K562 (cell line): ENCODE data around the gene KLK6.

Source experiments
- HOMEZ ChIP-seq: fragments of 250-450 bp; sonication (Bioruptor Pico); IDR thresholded peaks from 2 replicates; pipeline ENCODE4 v1.4.0; 2020; ENCODE audit warnings: mild to moderate bottlenecking, moderate library complexity
- NR2C2 ChIP-seq, 2 experiments: fragments of 200-800 bp in 1 of 2; sonication (Bioruptor generic) in 1 of 2; sonication (generic) in 1 of 2; formaldehyde crosslinking in 1 of 2; IDR thresholded peaks; 2 replicates each; pipeline versions ENCODE4 v1.6.1 to v1.8.0; 2016 to 2022; ENCODE audit warnings: mild to moderate bottlenecking in 1 of 2, missing compliant biosample characterization in 1 of 2, missing genetic modification characterization in 1 of 2, missing genetic modification reagents in 1 of 2
- POLR2A ChIP-seq: fragments of 450-650 bp; conservative IDR thresholded peaks from 2 replicates; pipeline ENCODE4 v1.6.1; 2016
- SMAD1 ChIP-seq: fragments of 150-350 bp; IDR thresholded peaks from 2 replicates; pipeline ENCODE4 v1.6.1; 2014; ENCODE audit warnings: low read length, low read depth; ENCODE audit not compliant: partially characterized antibody
- SPI1 ChIP-seq: IDR thresholded peaks from 2 replicates; pipeline ENCODE4 v1.6.1; 2011; ENCODE audit warnings: low read depth, low read length, control low read depth, borderline replicate concordance
- TEAD4 ChIP-seq, 2 experiments: sonication (generic) in 1 of 2; formaldehyde crosslinking in 1 of 2; IDR thresholded peaks; 2 replicates each; pipeline versions ENCODE4 v1.6.1 to v1.8.0; 2012 to 2022; ENCODE audit warnings: borderline replicate concordance in 1 of 2, inconsistent platforms in 1 of 2, low read length in 1 of 2, mild to moderate bottlenecking in 1 of 2, missing genetic modification reagents in 1 of 2
- TSC22D4 ChIP-seq: fragments of 450-650 bp; IDR thresholded peaks from 2 replicates; pipeline ENCODE4 v1.6.1; 2016; ENCODE audit warnings: missing genetic modification characterization, missing biosample characterization, control low read depth
- ZNF384 ChIP-seq: IDR thresholded peaks from 2 replicates; pipeline ENCODE4 v1.6.1; 2012; ENCODE audit warnings: low read depth, low read length, improper control_type of control experiment

DNA sequence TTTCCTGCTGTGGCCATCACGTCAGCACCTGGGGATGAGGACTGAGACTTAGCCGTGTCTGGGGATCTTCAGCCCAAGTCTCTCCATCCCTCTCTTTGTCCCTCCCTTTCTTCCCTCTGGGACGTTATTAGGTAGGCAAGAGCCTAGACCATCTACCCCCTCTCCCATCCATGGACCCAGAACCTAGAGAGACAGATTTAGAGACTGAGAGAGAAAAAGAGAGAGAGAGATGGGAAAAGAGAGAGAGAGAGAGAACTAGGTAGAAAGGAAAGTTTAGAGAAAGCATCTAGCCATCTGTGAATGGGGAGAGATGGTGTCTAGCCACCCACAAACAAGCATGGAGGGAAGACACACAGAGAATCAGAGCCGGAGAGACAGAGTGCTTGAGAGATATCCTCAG, 58.7 kb downstream of the KLK6 start:
- no peak for TF ChIP-seq ZNF384
- TF ChIP-seq HOMEZ (CRISPR knock-in tag), result no peak
- no peak for TF ChIP-seq SPI1
- TF ChIP-seq TSC22D4 (tag), result no peak
- no peak for TF ChIP-seq TEAD4 (IDR thresholded peaks at IDR 0.05; ENCODE audit: low read length)
- TF ChIP-seq TEAD4 (CRISPR knock-in tag; IDR thresholded peaks at IDR 0.05; ENCODE audit: borderline replicate concordance), result no peak
- no peak for TF ChIP-seq SMAD1
- no peak for TF ChIP-seq NR2C2 (CRISPR knock-in tag; IDR thresholded peaks at IDR 0.05)
- no peak for TF ChIP-seq NR2C2 (tag; IDR thresholded peaks at IDR 0.05)
- TF ChIP-seq POLR2A, result no peak
